ENCODE data around the gene UTF1. TPM values are rescaled to one million over a fixed set of nuclear protein-coding genes. Genes with fewer than 3 reads are reported as not detected.

The UTF1 gene
- total and polyA plus RNA-seq, 2 of the 8 experiments (the other 6 are each of a cell fraction or from before 2014, with no cell fraction given), result 0.47 to 21.8 TPM

DNA sequence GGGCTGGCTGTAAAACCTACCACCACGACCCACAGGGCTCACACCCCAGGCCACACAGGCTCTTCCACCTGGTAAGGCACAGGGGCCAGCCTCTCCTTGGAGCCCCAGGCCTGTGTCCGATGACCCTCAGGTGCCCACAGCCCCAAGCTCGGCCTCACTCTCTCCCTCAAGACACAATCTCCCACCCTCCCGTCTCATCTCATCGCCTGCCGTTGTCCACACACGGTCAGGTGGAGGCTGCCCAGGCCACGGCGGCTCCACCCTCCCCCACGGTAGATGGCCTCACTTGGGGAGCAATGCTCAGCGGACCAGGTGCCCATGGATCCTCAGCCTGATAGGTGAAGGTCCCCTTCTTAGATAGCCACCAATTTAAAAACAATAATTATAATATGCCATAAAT, 8.7 kb upstream of the UTF1 start:
- H3K4ac ChIP-seq (replicated peaks; ENCODE audit: insufficient read length, low read depth, low read length), result no peak overlapping the region
- H3K4me2 ChIP-seq (ENCODE audit: insufficient read depth in 1 of 2, low read depth in 2 of 2, low read length in 2 of 2), result no peak overlapping the region
- no peaks in the 10 kb centered on the region for H3K9me3 ChIP-seq (ENCODE audit: insufficient read depth in 2 of 2, low read depth in 1 of 2, low read length in 1 of 2)
- peak overlapping the region; percentile 1; the same call in 1 of the 2 replicates for H2BK15ac ChIP-seq (ENCODE audit: low read length)
- H3K4me3 ChIP-seq (ENCODE audit: extremely low read depth in 1 of 4, insufficient read depth in 2 of 4, low read depth in 3 of 4, low read length in 4 of 4), result no peak overlapping the region
- H3K14ac ChIP-seq (ENCODE audit: insufficient read length), result no peak overlapping the region
- H3K4me1 ChIP-seq (replicated peaks in 1 of 4; ENCODE audit: control insufficient read depth in 3 of 4, insufficient read depth in 4 of 4, low read length in 3 of 4), result peaks cover 0 to 18% (median 12%) of the 10 kb centered on the region in 4 experiments; a peak in 6 of 7 replicates
- H3K56ac ChIP-seq (replicated peaks; ENCODE audit: insufficient read length, low read depth, low read length), result no peak overlapping the region
- H2BK5ac ChIP-seq (ENCODE audit: low read depth, low read length), result peak overlapping the region; percentile 71; the same call in 1 of the 2 replicates
- H3K23me2 ChIP-seq (ENCODE audit: low read depth, low read length), result no peaks in the 10 kb centered on the region; the same call in 1 of the 2 replicates
- no peak overlapping the region for H3K9ac ChIP-seq (replicated peaks in 1 of 4; ENCODE audit: extremely low read depth in 1 of 4, low read depth in 3 of 4, low read length in 3 of 4)
- H2BK120ac ChIP-seq (replicated peaks; ENCODE audit: low read depth, low read length), result no peak overlapping the region
- H4K91ac ChIP-seq (replicated peaks; ENCODE audit: insufficient read length, low read length), result peak overlapping the region; percentile 56
- no peak overlapping the region; the same call in 1 of the 2 replicates for H3K18ac ChIP-seq (ENCODE audit: extremely low read depth, low read length)
- H4K5ac ChIP-seq (ENCODE audit: insufficient read length, low read depth, low read length), result no peak overlapping the region
- ChIA-PET CTCF (ENCODE audit: partially characterized antibody) (interaction anchor here (0.6 kb wide), 1 partner anchor 121 kb away, joined by 3 read pairs; no protein-coding TSS in a partner anchor), POLR2A (ENCODE audit: partially characterized antibody) (no interaction called here)
- FAIRE-seq (no peak), DNase-seq (ENCODE audit: low read depth in 1 of 2, low spot score in 2 of 2) (no peak)
- H3K36me3 ChIP-seq (ENCODE audit: control insufficient read depth in 2 of 4, insufficient read depth in 4 of 4, low read length in 3 of 4), result no peaks in the 10 kb centered on the region
- peak overlapping the region; percentile 81; the same call in 1 of the 2 replicates for H2BK12ac ChIP-seq (ENCODE audit: low read depth, low read length)
- peak overlapping the region; percentile 51; the same call in 1 of the 2 replicates for H4K8ac ChIP-seq (ENCODE audit: extremely low read depth, insufficient read depth, low read length)
- peaks cover 0 to 3% of the 10 kb centered on the region in 2 experiments for H4K20me1 ChIP-seq (replicated peaks in 1 of 2; ENCODE audit: control insufficient read depth in 1 of 2, insufficient read depth in 2 of 2, low read length in 2 of 2)
- H3K27ac ChIP-seq (ENCODE audit: low read depth, low read length), result no peak overlapping the region; the same call in 1 of the 2 replicates
- H2AK5ac ChIP-seq (ENCODE audit: low read depth, low read length), result no peak overlapping the region
- no peak overlapping the region for H2AFZ ChIP-seq (ENCODE audit: low read length)
- no peaks in the 10 kb centered on the region for H3K27me3 ChIP-seq (replicated peaks in 1 of 4; ENCODE audit: control insufficient read depth in 3 of 4, extremely low read depth in 1 of 4, insufficient read depth in 3 of 4, low read length in 3 of 4)
- no peaks in the 10 kb centered on the region for H3K79me2 ChIP-seq (ENCODE audit: control insufficient read depth in 1 of 2, insufficient read depth in 2 of 2, low read length in 2 of 2)
- H2BK20ac ChIP-seq (ENCODE audit: low read length), result no peak overlapping the region; the same call in 1 of the 2 replicates
- no peak overlapping the region for H3K23ac ChIP-seq (ENCODE audit: insufficient read length)
- WGBS, 2 experiments (ENCODE audit: extremely low coverage in 1 of 2, insufficient coverage in 1 of 2, insufficient read length in 1 of 2, insufficient replicate concordance in 2 of 2, low coverage in 1 of 2, low lambda C conversion rate in 2 of 2, missing lambda C conversion rate in 1 of 2), result 97% methylated on average over 10 of the region's 11 CpGs; no CpG with 5 or more reads in 1 of the 2 experiments
- H3K79me1 ChIP-seq (ENCODE audit: low read depth, low read length), result no peaks in the 10 kb centered on the region
- no peak for TF ChIP-seq KDM1A (IDR thresholded peaks at IDR 0.05; ENCODE audit: borderline replicate concordance, low read length)
- no peak for TF ChIP-seq RAD21 (IDR thresholded peaks at IDR 0.05 in 1 of 2, conservative IDR thresholded peaks at IDR 0.05 in 1 of 2; ENCODE audit: low read depth in 2 of 2, low read length in 2 of 2)
- no peak for TF ChIP-seq NANOG (IDR thresholded peaks at IDR 0.05; ENCODE audit: insufficient read depth, low read depth, low read length, poor library complexity, severe bottlenecking)
- TF ChIP-seq CHD1 (IDR thresholded peaks at IDR 0.05; ENCODE audit: low read depth, low read length), result no peak
- TF ChIP-seq KDM5A (IDR thresholded peaks at IDR 0.05; ENCODE audit: low read length), result no peak
- TF ChIP-seq, protein P1, sequence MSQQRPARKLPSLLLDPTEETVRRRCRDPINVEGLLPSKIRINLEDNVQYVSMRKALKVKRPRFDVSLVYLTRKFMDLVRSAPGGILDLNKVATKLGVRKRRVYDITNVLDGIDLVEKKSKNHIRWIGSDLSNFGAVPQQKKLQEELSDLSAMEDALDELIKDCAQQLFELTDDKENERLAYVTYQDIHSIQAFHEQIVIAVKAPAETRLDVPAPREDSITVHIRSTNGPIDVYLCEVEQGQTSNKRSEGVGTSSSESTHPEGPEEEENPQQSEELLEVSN (IDR thresholded peaks at IDR 0.05), result no peak
- no peak for TF ChIP-seq SAP30 (IDR thresholded peaks at IDR 0.05; ENCODE audit: insufficient read depth, insufficient replicate concordance, low read length)
- TF ChIP-seq, protein P2, sequence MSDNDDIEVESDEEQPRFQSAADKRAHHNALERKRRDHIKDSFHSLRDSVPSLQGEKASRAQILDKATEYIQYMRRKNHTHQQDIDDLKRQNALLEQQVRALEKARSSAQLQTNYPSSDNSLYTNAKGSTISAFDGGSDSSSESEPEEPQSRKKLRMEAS (IDR thresholded peaks at IDR 0.05), result no peak
- no peak for TF ChIP-seq POLR2AphosphoS5 (IDR thresholded peaks at IDR 0.05; ENCODE audit: low read depth, low read length)
- no peak for TF ChIP-seq NRF1 (IDR thresholded peaks at IDR 0.05; ENCODE audit: low read depth, low read length)
- TF ChIP-seq CHD2 (IDR thresholded peaks at IDR 0.05; ENCODE audit: low read length), result no peak
